GM13977 (cell line): Measurements from ENCODE around the gene NCAPD3.
A peak's percentile ranks its signal among the peaks of the same experiment; 100 is the strongest.

Experiments used
- DNase-seq: peaks from one replicate; pipeline ENCODE4 v3.0.0; 2012; ENCODE audit warnings: low spot score
- in situ Hi-C: fragments of 300-500 bp; cut with MboI; formaldehyde crosslinking; loops from one replicate; pipeline ENCODE4 v1.12.0; 2022; ENCODE audit warnings: low sequenced_read_pairs, low pct_unique_long_range_greater_than_20kb, mixed read lengths, inconsistent platforms; ENCODE audit not compliant: unreplicated experiment
- TF ChIP-seq, protein P1 (sequence below): IDR thresholded peaks from 2 replicates; pipeline ENCODE4 v1.5.1; 2012; ENCODE audit warnings: mild to moderate bottlenecking, control low read depth; ENCODE audit not compliant: insufficient read depth; ENCODE audit errors: extremely low read depth, missing control alignments

Gene NCAPD3

DNA sequence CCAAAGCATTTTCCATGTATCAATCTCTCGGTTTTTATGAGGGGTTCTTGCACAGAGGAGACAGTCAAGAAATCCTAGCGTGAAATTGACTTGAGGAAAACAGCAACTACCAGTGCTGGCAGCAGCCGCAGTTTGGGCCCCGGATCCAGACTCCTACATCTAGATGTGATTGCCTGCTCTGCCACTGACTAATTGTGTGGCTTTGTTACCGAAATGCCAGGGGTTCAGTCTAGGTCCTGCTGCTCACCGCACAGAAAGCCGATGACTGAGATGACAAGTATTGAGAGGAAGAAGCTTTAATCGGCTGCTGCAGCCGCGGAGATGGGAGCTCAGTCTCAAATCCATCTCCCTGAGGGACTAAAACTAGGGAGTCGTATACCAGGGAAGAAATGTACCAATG, 44.2 kb upstream of the NCAPD3 start:
- in situ Hi-C loops = no loop called here
- TF ChIP-seq, protein P1, sequence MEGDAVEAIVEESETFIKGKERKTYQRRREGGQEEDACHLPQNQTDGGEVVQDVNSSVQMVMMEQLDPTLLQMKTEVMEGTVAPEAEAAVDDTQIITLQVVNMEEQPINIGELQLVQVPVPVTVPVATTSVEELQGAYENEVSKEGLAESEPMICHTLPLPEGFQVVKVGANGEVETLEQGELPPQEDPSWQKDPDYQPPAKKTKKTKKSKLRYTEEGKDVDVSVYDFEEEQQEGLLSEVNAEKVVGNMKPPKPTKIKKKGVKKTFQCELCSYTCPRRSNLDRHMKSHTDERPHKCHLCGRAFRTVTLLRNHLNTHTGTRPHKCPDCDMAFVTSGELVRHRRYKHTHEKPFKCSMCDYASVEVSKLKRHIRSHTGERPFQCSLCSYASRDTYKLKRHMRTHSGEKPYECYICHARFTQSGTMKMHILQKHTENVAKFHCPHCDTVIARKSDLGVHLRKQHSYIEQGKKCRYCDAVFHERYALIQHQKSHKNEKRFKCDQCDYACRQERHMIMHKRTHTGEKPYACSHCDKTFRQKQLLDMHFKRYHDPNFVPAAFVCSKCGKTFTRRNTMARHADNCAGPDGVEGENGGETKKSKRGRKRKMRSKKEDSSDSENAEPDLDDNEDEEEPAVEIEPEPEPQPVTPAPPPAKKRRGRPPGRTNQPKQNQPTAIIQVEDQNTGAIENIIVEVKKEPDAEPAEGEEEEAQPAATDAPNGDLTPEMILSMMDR = no peak
- DNase-seq = no peak

DNA sequence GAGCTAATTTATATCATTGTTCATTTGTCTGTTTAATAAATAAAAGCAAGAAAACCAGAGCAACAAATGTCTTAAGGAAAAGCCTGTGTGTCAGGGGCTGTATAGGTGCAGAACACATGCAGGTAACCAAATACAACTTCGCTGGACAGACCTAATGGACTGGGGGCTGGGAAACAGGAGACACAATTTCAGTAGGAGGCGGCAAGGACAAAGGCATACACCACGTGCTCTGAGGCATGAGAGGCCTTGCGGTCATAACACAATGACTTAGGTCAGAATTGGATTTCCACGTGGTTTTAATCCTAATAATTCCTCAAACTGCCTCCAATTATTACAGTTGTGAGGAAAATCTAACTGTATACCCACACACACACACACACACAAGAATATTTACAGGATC, 43.7 kb upstream of the NCAPD3 start:
- DNase-seq = no peak
- TF ChIP-seq, protein P1 = no peak
- in situ Hi-C loops = no loop called here

DNA sequence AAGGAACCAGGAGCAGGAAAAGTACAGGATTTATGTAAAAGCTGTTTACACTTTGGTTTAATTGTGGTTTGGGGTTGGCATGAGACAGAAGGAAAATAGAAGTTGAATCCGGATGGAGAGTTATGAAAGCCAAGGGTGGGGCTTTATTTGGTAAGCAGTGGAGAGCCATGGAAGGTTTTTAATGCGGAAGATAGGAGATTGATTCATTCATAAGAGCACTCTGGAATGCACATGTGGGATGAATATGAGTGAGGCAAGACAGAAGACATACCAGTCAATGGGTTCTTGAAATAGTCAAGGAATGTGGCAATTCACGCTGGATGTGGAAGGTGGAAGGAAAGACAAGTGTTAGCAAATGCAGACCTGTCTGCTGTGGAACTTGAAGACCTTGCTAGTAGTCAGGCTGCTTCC, 43.1 kb upstream of the NCAPD3 start:
- in situ Hi-C loops = no loop called here
- no peak for DNase-seq
- TF ChIP-seq, protein P1 = no peak

DNA sequence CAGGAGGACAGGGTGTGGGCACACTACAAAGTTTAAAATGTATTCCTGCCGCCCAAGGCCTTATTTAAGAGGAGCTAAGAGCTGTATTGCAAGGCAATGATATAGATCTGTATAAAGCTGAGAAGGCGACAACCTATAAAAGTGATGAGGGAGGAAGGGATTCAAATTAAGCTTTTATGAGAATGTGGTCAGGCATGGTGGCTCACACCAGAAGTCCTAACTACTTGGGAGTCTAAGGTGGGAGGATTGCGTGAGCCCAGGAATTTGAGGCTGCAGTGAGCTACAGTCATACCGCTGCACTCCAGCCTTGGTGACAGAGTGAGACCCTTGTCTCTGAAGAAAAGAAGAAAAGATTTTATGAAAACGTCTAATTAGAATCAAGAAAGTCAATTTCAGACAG, 42.7 kb upstream of the NCAPD3 start:
- DNase-seq = no peak
- TF ChIP-seq, protein P1 = no peak
- in situ Hi-C loops = no loop called here

DNA sequence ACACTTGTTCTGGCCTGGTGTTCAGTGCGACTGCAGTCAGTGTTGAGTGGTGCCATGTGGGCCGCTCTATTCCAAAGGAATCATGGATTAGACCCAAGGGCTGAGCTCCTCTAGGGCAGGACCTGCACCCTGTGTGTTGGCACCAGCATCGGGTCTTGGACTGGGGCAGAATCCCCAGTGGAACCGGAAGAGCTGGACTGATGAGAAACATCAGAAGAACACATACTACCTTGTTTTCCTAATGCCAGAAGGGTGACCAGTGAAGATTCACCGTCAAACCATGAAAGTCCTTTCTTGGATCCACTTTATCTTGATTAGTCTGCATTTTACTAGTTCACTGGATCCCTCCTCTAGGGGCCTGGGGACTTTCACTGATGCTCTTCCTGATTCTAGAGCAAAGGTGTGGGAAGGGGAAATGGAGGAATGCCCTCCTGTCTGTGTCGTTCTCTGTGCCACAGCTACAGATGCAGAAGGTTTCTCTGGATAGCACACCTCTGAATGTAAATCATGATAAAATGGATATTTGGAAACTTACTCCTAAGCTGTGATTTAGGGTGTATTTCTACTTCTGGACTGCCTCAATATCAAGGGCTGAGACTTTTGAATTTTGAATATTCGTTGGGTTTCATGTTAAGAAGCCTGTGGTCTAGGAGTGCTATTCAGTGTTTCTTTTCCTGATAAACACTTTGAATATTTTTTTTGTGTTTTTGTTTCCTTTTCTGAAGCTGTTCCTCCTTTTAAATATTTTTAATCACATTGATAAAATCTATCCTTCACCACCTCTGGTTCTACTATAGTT, 41.4 kb upstream of the NCAPD3 start:
- in situ Hi-C loops = no loop called here
- TF ChIP-seq, protein P1 = no peak
- DNase-seq = no peak

DNA sequence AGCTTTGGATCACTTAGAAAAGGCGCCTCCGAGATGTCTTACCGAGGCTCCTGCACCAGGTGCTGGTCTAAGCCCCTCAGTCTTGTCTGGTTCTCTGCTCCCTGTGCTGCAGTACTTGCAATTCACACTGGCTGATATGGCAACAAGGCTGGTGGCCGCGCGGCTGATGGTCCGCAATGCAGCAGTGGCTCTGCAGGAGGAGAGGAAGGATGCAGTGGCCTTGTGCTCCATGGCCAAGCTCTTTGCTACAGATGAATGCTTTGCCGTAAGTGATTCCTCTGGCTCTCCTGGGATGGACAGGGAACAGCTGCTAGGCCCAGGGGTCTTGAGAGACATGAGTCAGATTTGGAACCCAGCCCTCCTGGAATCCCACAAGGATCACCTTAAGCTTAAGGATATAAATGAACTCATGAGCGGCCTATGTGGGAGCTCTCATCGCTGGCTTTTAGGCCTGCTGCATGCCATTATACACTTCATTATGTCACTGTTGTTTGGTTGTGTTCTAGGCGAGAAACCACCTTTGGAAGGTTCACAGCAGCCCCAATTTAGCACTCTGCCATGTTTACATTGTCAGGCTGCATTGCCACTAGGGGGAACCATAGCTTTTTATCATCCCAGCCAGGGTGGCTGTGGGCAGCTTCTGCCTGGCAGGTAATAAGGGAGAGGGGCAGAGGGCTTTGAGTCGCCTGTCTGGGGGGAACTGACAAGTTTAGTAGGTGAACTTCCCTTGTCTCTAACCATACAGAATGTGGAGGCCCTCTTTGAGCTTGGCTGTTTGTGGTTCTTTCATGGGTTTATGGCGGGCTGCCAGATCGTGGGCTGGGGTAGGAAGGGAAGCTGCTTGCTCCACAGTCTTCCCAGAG, 38.1 kb upstream of the NCAPD3 start:
- peak; percentile 55 for DNase-seq
- TF ChIP-seq, protein P1 = peak; percentile 66
- in situ Hi-C loops = no loop called here
